ENCODE results near the gene CDH6. TPM values are rescaled to one million over a fixed set of nuclear protein-coding genes. Genes with fewer than 3 reads are reported as not detected.

CDH6 gene
- total and polyA plus RNA-seq, 2 of the 4 experiments (the other 2 are of a cell fraction) = 72.2 to 232 TPM

GRCh38 chr5:31221001-31221400 lies 27.5 kb downstream of the CDH6 start:
- ATAC-seq (ENCODE audit: low read depth) (no peak), DNase-seq (peak; percentile 27)
- H4K20me1 ChIP-seq (ENCODE audit: insufficient read depth, low read length) = peaks cover 3% of the 10 kb centered on the region; the same call in 1 of the 2 replicates
- no peak overlapping the region for H4K91ac ChIP-seq (ENCODE audit: insufficient read depth, low read depth, low read length)
- no peak overlapping the region for H2AK9ac ChIP-seq (replicated peaks; ENCODE audit: low read depth, low read length, poor library complexity)
- no peak overlapping the region for H2BK20ac ChIP-seq (ENCODE audit: low read depth, low read length)
- ChIA-PET POLR2A (ENCODE audit: unreplicated experiment) (no interaction called here), CTCF (interaction anchor here (1.7 kb wide), 1 partner anchor 11 kb away, joined by 8 read pairs; no protein-coding TSS in a partner anchor)
- H2AK5ac ChIP-seq (ENCODE audit: low read depth, low read length) = no peak overlapping the region
- no peak overlapping the region for H2BK120ac ChIP-seq (ENCODE audit: low read depth, low read length)
- H3K4me2 ChIP-seq (ENCODE audit: low read depth, low read length) = peak overlapping the region; percentile 12; the same call in 1 of the 2 replicates
- in situ Hi-C loops (cut with MboI; ENCODE audit: low sequenced_read_pairs) = no loop called here
- no CpG with 5 or more reads among the region's 3 CpGs for WGBS, 2 experiments (ENCODE audit: extremely low coverage in 2 of 2, insufficient read length in 1 of 2)
- H3K4me1 ChIP-seq (ENCODE audit: control insufficient read depth, insufficient read depth, low read length) = peaks cover 12% of the 10 kb centered on the region
- BruUV-seq (replicated peaks) = no TSS peak
- H2AFZ ChIP-seq (replicated peaks; ENCODE audit: low read length, poor library complexity) = no peak overlapping the region
- intact Hi-C loops (cut with micrococcal nuclease) = no loop called here
- H3K56ac ChIP-seq (ENCODE audit: extremely low read depth, insufficient read depth, low read length) = no peak overlapping the region
- H3K18ac ChIP-seq (ENCODE audit: low read depth, low read length) = no peak overlapping the region
- H3K9ac ChIP-seq (ENCODE audit: low read depth, low read length) = no peak overlapping the region
- no peak overlapping the region for H3K4ac ChIP-seq (ENCODE audit: low read depth, low read length)
- H3K27ac ChIP-seq (ENCODE audit: insufficient read depth, low read length) = no peak overlapping the region
- H3K9me3 ChIP-seq (ENCODE audit: control insufficient read depth, insufficient read depth, low read length) = peaks cover 7% of the 10 kb centered on the region
- H3K14ac ChIP-seq (replicated peaks; ENCODE audit: low read depth, low read length) = no peak overlapping the region; the same call in 1 of the 2 replicates
- dilution Hi-C loops (cut with HindIII; ENCODE audit: low sequenced_read_pairs, unreplicated experiment) = no loop called here
- H2BK5ac ChIP-seq (ENCODE audit: low read depth, low read length, poor library complexity, severe bottlenecking) = peak overlapping the region; percentile 16
- H3K9me1 ChIP-seq (ENCODE audit: insufficient read depth, low read length) = 0 out of 2 replicates have a peak, but pooled peaks cover 3% of the 10 kb centered on the region
- no peak overlapping the region for H4K8ac ChIP-seq (ENCODE audit: low read depth in 2 of 2, low read length in 2 of 2)
- no peak overlapping the region for H3K4me3 ChIP-seq (ENCODE audit: insufficient read depth, low read depth, low read length)
- H3K79me1 ChIP-seq (ENCODE audit: low read depth in 1 of 2, low read length in 2 of 2) = peaks cover 2 to 42% of the 10 kb centered on the region in 2 experiments; a peak in 3 of 4 replicates
- no peak overlapping the region for H4K5ac ChIP-seq (ENCODE audit: low read depth, low read length)
- TF ChIP-seq RFX5 (IDR thresholded peaks at IDR 0.05; ENCODE audit: low read depth, low read length) = no peak
- TF ChIP-seq CEBPB (IDR thresholded peaks at IDR 0.05; ENCODE audit: low read depth, low read length) = peak; percentile 17; the same call in 1 of the 2 replicates
- H3K23ac ChIP-seq (ENCODE audit: low read depth, low read length) = no peak overlapping the region
- no peak overlapping the region for H2BK15ac ChIP-seq (ENCODE audit: low read depth, low read length)
- H3K36me3 ChIP-seq (ENCODE audit: control insufficient read depth, insufficient read depth, low read length) = peaks cover 3% of the 10 kb centered on the region; the same call in 1 of the 2 replicates
- no peaks in the 10 kb centered on the region for H3K27me3 ChIP-seq (ENCODE audit: control insufficient read depth, insufficient read depth, low read length)

Measured in IMR-90 (cell line).